Endothelial cell (in vitro differentiated cells): ENCODE results near the gene NAGS. TPM values are rescaled to one million over a fixed set of nuclear protein-coding genes. Genes with fewer than 3 reads are reported as not detected.
"Not testable (repeated sequence)": the region's sequence is repeated elsewhere in the genome, so short reads cannot be mapped to it uniquely, and the experiment has no call there.

Experiments
- DNase-seq: peaks from one replicate; pipeline ENCODE4 v3.0.0; 2021; ENCODE audit warnings: low spot score
- H3K27ac Mint-ChIP-seq: one replicate; pipeline ENCODE4 v1.8.0; 2021; ENCODE audit warnings: mixed read lengths, inconsistent platforms; ENCODE audit not compliant: unreplicated experiment
- H3K27me3 Mint-ChIP-seq: one replicate; pipeline ENCODE4 v1.8.0; 2021; ENCODE audit warnings: mild to moderate bottlenecking, moderate library complexity, mixed read lengths, inconsistent platforms; ENCODE audit not compliant: unreplicated experiment
- H3K36me3 Mint-ChIP-seq: one replicate; pipeline ENCODE4 v1.8.0; 2021; ENCODE audit warnings: mild to moderate bottlenecking, low read depth, mixed read lengths, inconsistent platforms; ENCODE audit not compliant: unreplicated experiment
- H3K4me1 Mint-ChIP-seq: one replicate; pipeline ENCODE4 v1.8.0; 2021; ENCODE audit warnings: mild to moderate bottlenecking, mixed read lengths, inconsistent platforms; ENCODE audit not compliant: unreplicated experiment
- H3K4me3 Mint-ChIP-seq: one replicate; pipeline ENCODE4 v1.8.0; 2021; ENCODE audit warnings: mild to moderate bottlenecking, mixed read lengths, inconsistent platforms; ENCODE audit not compliant: unreplicated experiment
- H3K9me3 Mint-ChIP-seq: one replicate; pipeline ENCODE4 v1.8.0; 2021; ENCODE audit warnings: mixed read lengths, inconsistent platforms; ENCODE audit not compliant: unreplicated experiment
- long read RNA-seq: library from polyadenylated mRNA; unstranded; transcript quantifications from one replicate; pipeline ENCODE4 v2.0.0, GENCODE V29; 2020; ENCODE audit not compliant: unreplicated experiment
- total RNA-seq: library from RNA; stranded (reverse); fragmentation: NEBNext Ultra II Directional; extraction: Animal tissue kit (Norgen Biotek cat#: 25700); gene quantifications from one replicate; pipeline ENCODE4 v1.2.1, GENCODE V29; 2021; ENCODE audit not compliant: unreplicated experiment
- TF ChIP-seq, protein P1 (sequence below): fragments of 200-600 bp; sonication (generic); IDR thresholded peaks from one replicate; pipeline ENCODE4 v1.5.0; 2021; ENCODE audit warnings: antibody characterized with exemption; ENCODE audit not compliant: unreplicated experiment

Gene NAGS, protein sequence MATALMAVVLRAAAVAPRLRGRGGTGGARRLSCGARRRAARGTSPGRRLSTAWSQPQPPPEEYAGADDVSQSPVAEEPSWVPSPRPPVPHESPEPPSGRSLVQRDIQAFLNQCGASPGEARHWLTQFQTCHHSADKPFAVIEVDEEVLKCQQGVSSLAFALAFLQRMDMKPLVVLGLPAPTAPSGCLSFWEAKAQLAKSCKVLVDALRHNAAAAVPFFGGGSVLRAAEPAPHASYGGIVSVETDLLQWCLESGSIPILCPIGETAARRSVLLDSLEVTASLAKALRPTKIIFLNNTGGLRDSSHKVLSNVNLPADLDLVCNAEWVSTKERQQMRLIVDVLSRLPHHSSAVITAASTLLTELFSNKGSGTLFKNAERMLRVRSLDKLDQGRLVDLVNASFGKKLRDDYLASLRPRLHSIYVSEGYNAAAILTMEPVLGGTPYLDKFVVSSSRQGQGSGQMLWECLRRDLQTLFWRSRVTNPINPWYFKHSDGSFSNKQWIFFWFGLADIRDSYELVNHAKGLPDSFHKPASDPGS
- total RNA-seq, result 1.2 TPM
- long read RNA-seq, partial matches to known transcripts, result 1 of 1 reads
- long read RNA-seq, other reads (novel, unspliced or antisense), result 0 of 1 reads

DNA sequence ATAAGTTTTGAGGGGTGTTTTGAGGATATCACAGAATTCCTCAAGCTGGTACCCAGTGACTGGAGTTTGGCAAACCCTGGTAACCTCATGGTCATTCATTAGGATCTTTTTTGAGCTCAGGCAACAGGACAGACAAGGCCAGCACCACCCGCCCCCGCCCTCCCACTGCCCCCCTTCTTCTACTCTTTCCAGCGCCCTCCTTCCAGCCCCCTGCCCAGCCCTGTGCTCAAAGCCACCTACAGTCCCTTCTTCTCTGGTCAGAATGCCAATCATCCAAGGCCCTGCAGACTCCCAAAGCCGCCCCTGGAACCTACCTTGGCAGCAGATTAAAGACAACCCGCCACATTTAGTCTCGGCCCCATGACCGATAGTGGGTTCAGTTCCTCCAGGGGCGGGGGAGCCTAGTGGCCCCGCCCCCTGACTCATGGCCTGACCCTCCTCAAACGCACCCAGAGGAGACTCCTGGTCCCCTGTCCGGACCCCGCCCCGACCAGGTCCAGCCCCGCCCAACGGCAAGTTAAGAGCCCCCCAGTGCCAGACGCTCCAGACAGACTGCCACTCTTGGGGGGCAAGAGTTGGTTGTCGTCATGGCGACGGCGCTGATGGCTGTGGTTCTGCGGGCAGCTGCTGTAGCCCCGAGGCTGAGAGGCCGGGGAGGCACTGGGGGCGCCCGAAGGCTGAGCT, at the start of gene NAGS:
Gene NAGS (plus strand): TSS at position 546 of the 684 bp plus-strand sequence. CDS start 42 bp downstream, at position 588.
- H3K36me3 Mint-ChIP-seq, result peaks cover 3% of the 10 kb centered on the region
- peak within 1 kb of the TSS; percentile 67 for H3K4me3 Mint-ChIP-seq
- H3K4me1 Mint-ChIP-seq, result peaks cover 16% of the 10 kb centered on the region
- H3K27me3 Mint-ChIP-seq, result peaks cover 15% of the 10 kb centered on the region
- H3K9me3 Mint-ChIP-seq, result no peaks in the 10 kb centered on the region
- DNase-seq, result no peak
- TF ChIP-seq, protein P1, sequence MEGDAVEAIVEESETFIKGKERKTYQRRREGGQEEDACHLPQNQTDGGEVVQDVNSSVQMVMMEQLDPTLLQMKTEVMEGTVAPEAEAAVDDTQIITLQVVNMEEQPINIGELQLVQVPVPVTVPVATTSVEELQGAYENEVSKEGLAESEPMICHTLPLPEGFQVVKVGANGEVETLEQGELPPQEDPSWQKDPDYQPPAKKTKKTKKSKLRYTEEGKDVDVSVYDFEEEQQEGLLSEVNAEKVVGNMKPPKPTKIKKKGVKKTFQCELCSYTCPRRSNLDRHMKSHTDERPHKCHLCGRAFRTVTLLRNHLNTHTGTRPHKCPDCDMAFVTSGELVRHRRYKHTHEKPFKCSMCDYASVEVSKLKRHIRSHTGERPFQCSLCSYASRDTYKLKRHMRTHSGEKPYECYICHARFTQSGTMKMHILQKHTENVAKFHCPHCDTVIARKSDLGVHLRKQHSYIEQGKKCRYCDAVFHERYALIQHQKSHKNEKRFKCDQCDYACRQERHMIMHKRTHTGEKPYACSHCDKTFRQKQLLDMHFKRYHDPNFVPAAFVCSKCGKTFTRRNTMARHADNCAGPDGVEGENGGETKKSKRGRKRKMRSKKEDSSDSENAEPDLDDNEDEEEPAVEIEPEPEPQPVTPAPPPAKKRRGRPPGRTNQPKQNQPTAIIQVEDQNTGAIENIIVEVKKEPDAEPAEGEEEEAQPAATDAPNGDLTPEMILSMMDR, result no peak
- H3K27ac Mint-ChIP-seq, result no peak within 1 kb of the TSS

DNA sequence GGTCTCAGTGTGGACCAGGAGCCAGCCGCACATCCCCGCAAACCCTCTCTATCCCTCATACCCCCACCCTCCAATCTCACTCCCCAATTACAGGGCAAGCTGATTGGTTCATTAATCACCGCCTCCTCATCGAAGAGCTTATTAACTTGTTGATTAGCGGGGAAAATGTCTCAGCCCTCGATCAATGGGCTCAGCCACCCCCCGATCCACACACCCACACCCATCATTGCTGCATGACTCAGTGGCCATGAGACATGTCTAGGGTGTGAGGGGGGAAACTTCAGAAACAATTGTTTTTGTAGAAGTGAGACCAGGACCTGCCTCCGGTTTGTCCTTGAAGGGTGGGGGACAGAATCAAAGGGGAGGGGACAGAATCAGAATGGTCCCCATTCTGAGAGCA, 48.2 kb upstream of the NAGS start:
- Mint-ChIP-seq H3K4me1 (no peaks in the 10 kb centered on the region), H3K27me3 (peaks cover 20% of the 10 kb centered on the region), H3K9me3 (no peaks in the 10 kb centered on the region), H3K36me3 (no peaks in the 10 kb centered on the region), H3K4me3 (no peak overlapping the region), H3K27ac (no peak overlapping the region)
- TF ChIP-seq, protein P1, result no peak
- DNase-seq, result no peak

DNA sequence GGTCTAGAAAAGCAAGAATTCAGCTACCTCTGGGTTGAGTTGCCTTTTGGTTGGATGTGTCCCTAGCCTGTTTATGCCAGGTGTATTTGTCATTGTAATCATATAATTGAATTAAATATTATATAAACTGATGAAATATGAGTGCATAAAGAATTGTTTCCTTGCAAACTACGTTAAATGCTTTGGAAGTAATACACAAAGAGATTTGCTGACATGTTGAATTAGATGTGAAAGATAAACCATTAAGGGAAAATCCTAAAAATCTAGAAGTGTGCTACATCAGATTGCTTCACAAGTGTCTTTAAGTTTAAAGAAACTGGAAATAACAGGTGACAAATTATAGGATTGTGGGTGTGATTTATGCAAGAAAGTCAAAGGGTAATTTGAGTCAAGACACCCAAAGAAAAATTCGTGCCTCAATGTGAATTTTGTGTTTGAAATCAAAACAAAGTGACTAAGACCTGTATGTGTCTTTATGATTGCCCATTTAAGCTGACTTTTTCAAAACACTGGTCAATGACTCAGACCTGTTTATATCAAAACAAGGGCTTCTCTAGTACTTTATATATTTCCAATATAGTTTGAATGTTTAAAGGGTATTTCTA, 45.6 kb upstream of the NAGS start:
- TF ChIP-seq, protein P1, result no peak
- DNase-seq, result no peak
- Mint-ChIP-seq H3K4me1 (no peaks in the 10 kb centered on the region), H3K36me3 (no peaks in the 10 kb centered on the region), H3K4me3 (no peak overlapping the region), H3K27me3 (peaks cover 14% of the 10 kb centered on the region), H3K27ac (no peak overlapping the region), H3K9me3 (no peaks in the 10 kb centered on the region)

DNA sequence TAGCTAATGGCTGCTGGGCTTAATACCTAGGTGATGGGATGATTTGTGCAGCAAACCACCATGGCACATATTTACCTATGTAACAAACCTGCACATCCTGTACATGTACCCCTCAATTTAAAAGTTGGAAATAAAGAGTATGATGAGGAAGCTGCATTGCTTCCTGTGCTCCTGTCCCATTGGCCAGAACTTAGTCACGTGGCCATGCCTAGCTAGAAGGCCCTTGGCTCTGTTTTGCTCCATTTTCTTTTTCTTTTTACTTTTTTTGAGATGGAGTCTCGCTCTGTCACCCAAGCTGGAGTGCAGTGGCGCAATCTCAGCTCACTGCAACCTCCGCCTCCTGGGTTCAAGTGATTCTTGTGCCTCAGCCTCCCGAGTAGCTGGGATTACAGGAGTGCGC, 43.1 kb upstream of the NAGS start:
- H3K4me1 Mint-ChIP-seq, H3K36me3 Mint-ChIP-seq, DNase-seq, H3K4me3 Mint-ChIP-seq, H3K27me3 Mint-ChIP-seq, H3K27ac Mint-ChIP-seq, H3K9me3 Mint-ChIP-seq: not testable (repeated sequence)

DNA sequence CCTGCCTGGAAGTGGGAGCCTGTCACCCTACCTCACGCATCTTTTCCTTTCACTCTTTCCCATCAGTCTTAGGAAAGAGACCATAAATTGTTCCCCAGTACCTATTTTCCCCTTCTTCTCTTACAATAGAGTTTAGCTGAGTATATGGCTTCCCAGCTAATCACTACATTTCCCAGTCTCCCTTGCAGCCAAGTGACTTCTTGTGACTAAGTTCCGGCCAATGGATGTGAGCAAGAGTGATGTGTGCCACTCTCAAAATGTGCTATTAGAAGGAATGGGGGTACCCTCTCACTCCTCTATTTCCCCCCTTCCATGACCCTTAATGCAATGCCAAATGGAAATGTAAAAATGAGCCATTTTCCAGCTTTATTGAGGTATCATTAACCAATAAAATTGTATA, 42.5 kb upstream of the NAGS start:
- Mint-ChIP-seq H3K27ac (no peak overlapping the region), H3K9me3 (no peaks in the 10 kb centered on the region), H3K4me3 (no peak overlapping the region), H3K4me1 (no peaks in the 10 kb centered on the region), H3K36me3 (no peaks in the 10 kb centered on the region), H3K27me3 (peaks cover 3% of the 10 kb centered on the region)
- TF ChIP-seq, protein P1, result no peak
- no peak for DNase-seq
